ENCODE results near the gene GALNT6. TPM values are rescaled to one million over a fixed set of nuclear protein-coding genes. Genes with fewer than 3 reads are reported as not detected.

The GALNT6 gene
- total and polyA plus RNA-seq, 9 of the 15 experiments (the other 6 are each of a cell fraction or from before 2014, with no cell fraction given): 1.5 to 8.6 (median 5.1) TPM

DNA sequence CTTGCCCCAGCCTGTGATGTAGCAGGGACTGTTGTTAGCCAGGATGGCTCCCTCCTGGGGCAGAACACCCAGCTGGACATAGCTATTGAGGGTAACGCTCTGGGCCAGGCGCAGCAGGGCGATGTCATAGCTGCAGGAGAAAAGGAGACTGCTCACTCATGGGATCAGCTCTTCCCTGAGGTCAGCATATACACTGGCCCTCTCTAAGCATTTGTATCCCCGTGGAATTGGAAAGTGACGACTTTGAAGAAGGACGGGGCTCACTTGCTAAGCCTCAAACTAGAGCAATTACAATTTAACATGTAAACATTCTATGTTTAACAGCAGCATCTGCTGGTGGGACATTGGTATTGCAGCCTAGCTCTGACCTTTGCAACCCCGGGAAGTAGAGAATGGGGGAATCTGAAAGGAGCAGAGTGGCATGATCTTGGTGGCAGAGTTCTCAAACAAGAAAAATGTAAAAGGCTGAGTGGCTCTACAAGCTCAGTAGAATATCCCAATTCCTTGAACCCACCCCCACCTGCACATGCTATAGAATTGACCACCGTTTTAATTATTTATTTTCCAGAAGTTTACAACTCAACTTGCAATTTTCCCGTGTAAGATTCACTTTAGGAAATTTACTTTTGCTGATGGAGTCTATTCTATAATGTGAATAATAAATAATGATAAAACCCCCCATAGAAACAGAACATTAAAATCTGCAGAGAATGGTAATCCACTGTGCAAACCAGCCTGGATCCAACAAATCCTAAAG, 49.8 kb downstream of the GALNT6 start (continued):
- TF ChIP-seq, protein P1, sequence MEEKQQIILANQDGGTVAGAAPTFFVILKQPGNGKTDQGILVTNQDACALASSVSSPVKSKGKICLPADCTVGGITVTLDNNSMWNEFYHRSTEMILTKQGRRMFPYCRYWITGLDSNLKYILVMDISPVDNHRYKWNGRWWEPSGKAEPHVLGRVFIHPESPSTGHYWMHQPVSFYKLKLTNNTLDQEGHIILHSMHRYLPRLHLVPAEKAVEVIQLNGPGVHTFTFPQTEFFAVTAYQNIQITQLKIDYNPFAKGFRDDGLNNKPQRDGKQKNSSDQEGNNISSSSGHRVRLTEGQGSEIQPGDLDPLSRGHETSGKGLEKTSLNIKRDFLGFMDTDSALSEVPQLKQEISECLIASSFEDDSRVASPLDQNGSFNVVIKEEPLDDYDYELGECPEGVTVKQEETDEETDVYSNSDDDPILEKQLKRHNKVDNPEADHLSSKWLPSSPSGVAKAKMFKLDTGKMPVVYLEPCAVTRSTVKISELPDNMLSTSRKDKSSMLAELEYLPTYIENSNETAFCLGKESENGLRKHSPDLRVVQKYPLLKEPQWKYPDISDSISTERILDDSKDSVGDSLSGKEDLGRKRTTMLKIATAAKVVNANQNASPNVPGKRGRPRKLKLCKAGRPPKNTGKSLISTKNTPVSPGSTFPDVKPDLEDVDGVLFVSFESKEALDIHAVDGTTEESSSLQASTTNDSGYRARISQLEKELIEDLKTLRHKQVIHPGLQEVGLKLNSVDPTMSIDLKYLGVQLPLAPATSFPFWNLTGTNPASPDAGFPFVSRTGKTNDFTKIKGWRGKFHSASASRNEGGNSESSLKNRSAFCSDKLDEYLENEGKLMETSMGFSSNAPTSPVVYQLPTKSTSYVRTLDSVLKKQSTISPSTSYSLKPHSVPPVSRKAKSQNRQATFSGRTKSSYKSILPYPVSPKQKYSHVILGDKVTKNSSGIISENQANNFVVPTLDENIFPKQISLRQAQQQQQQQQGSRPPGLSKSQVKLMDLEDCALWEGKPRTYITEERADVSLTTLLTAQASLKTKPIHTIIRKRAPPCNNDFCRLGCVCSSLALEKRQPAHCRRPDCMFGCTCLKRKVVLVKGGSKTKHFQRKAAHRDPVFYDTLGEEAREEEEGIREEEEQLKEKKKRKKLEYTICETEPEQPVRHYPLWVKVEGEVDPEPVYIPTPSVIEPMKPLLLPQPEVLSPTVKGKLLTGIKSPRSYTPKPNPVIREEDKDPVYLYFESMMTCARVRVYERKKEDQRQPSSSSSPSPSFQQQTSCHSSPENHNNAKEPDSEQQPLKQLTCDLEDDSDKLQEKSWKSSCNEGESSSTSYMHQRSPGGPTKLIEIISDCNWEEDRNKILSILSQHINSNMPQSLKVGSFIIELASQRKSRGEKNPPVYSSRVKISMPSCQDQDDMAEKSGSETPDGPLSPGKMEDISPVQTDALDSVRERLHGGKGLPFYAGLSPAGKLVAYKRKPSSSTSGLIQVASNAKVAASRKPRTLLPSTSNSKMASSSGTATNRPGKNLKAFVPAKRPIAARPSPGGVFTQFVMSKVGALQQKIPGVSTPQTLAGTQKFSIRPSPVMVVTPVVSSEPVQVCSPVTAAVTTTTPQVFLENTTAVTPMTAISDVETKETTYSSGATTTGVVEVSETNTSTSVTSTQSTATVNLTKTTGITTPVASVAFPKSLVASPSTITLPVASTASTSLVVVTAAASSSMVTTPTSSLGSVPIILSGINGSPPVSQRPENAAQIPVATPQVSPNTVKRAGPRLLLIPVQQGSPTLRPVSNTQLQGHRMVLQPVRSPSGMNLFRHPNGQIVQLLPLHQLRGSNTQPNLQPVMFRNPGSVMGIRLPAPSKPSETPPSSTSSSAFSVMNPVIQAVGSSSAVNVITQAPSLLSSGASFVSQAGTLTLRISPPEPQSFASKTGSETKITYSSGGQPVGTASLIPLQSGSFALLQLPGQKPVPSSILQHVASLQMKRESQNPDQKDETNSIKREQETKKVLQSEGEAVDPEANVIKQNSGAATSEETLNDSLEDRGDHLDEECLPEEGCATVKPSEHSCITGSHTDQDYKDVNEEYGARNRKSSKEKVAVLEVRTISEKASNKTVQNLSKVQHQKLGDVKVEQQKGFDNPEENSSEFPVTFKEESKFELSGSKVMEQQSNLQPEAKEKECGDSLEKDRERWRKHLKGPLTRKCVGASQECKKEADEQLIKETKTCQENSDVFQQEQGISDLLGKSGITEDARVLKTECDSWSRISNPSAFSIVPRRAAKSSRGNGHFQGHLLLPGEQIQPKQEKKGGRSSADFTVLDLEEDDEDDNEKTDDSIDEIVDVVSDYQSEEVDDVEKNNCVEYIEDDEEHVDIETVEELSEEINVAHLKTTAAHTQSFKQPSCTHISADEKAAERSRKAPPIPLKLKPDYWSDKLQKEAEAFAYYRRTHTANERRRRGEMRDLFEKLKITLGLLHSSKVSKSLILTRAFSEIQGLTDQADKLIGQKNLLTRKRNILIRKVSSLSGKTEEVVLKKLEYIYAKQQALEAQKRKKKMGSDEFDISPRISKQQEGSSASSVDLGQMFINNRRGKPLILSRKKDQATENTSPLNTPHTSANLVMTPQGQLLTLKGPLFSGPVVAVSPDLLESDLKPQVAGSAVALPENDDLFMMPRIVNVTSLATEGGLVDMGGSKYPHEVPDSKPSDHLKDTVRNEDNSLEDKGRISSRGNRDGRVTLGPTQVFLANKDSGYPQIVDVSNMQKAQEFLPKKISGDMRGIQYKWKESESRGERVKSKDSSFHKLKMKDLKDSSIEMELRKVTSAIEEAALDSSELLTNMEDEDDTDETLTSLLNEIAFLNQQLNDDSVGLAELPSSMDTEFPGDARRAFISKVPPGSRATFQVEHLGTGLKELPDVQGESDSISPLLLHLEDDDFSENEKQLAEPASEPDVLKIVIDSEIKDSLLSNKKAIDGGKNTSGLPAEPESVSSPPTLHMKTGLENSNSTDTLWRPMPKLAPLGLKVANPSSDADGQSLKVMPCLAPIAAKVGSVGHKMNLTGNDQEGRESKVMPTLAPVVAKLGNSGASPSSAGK (IDR thresholded peaks at IDR 0.05): no peak
- TF ChIP-seq U2AF1 (optimal IDR thresholded peaks at IDR 0.05; ENCODE audit: low read depth, low read length): no peak
- TF ChIP-seq ZNF77 (CRISPR knock-in tag; IDR thresholded peaks at IDR 0.05): no peak
- TF ChIP-seq RAD51 (IDR thresholded peaks at IDR 0.05; ENCODE audit: borderline replicate concordance, low read depth): no peak
- TF ChIP-seq, protein P2, sequence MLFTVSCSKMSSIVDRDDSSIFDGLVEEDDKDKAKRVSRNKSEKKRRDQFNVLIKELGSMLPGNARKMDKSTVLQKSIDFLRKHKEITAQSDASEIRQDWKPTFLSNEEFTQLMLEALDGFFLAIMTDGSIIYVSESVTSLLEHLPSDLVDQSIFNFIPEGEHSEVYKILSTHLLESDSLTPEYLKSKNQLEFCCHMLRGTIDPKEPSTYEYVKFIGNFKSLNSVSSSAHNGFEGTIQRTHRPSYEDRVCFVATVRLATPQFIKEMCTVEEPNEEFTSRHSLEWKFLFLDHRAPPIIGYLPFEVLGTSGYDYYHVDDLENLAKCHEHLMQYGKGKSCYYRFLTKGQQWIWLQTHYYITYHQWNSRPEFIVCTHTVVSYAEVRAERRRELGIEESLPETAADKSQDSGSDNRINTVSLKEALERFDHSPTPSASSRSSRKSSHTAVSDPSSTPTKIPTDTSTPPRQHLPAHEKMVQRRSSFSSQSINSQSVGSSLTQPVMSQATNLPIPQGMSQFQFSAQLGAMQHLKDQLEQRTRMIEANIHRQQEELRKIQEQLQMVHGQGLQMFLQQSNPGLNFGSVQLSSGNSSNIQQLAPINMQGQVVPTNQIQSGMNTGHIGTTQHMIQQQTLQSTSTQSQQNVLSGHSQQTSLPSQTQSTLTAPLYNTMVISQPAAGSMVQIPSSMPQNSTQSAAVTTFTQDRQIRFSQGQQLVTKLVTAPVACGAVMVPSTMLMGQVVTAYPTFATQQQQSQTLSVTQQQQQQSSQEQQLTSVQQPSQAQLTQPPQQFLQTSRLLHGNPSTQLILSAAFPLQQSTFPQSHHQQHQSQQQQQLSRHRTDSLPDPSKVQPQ (CRISPR knock-in tag; IDR thresholded peaks at IDR 0.05; ENCODE audit: borderline replicate concordance): no peak
- peak; percentile 18; the same call in 1 of the 2 replicates for TF ChIP-seq MAFK (IDR thresholded peaks at IDR 0.05; ENCODE audit: low read length)
- TF ChIP-seq, protein P3, sequence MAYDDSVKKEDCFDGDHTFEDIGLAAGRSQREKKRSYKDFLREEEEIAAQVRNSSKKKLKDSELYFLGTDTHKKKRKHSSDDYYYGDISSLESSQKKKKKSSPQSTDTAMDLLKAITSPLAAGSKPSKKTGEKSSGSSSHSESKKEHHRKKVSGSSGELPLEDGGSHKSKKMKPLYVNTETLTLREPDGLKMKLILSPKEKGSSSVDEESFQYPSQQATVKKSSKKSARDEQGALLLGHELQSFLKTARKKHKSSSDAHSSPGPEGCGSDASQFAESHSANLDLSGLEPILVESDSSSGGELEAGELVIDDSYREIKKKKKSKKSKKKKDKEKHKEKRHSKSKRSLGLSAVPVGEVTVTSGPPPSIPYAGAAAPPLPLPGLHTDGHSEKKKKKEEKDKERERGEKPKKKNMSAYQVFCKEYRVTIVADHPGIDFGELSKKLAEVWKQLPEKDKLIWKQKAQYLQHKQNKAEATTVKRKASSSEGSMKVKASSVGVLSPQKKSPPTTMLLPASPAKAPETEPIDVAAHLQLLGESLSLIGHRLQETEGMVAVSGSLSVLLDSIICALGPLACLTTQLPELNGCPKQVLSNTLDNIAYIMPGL (CRISPR knock-in tag; IDR thresholded peaks at IDR 0.05): no peak
- TF ChIP-seq NFIC (IDR thresholded peaks at IDR 0.05): no peak
- TF ChIP-seq ZFP36 (IDR thresholded peaks at IDR 0.05; ENCODE audit: low read depth, low read length, partially characterized antibody): peak; percentile 10
- TF ChIP-seq TAL1 (IDR thresholded peaks at IDR 0.05): no peak
- no peak for TF ChIP-seq ZNF224 (CRISPR knock-in tag; IDR thresholded peaks at IDR 0.05)
- no peak for TF ChIP-seq NFRKB (IDR thresholded peaks at IDR 0.05; ENCODE audit: low read depth)
